BE2C (cell line): Measurements from ENCODE around the gene JAG2.

Experiments used
- DNase-seq: peaks from one replicate; pipeline ENCODE4 v3.0.0-alpha.2; 2020
- H3K27me3 ChIP-seq: fragments of 250-450 bp; sonication (Bioruptor Pico); 2 replicates; pipeline ENCODE4 v1.5.1; 2020; ENCODE audit warnings: mild to moderate bottlenecking
- H3K36me3 ChIP-seq: fragments of 250-450 bp; sonication (Bioruptor Pico); 2 replicates; pipeline ENCODE4 v1.5.1; 2020; ENCODE audit warnings: mild to moderate bottlenecking
- H3K4me1 ChIP-seq: fragments of 250-450 bp; sonication (Bioruptor Pico); 2 replicates; pipeline ENCODE4 v1.5.1; 2020
- H3K4me3 ChIP-seq: 2 replicates; pipeline ENCODE4 v1.5.1; 2011; ENCODE audit warnings: low read depth, low read length
- H3K9me3 ChIP-seq: fragments of 250-450 bp; sonication (Bioruptor Pico); 2 replicates; pipeline ENCODE4 v1.5.1; 2020
- CTCF ChIP-seq: IDR thresholded peaks from 2 replicates; pipeline ENCODE4 v1.5.1; 2012; ENCODE audit warnings: mild to moderate bottlenecking, low read depth, low read length

JAG2 gene

GRCh38 chr14:105135700-105136395 lies 32.7 kb downstream of the JAG2 start:
- Histone ChIP-seq H3K36me3 (no peaks in the 10 kb centered on the region), H3K27me3 (peaks cover 10% of the 10 kb centered on the region; the same call in 1 of the 2 replicates), H3K4me1 (no peaks in the 10 kb centered on the region), H3K9me3 (no peaks in the 10 kb centered on the region; the same call in 1 of the 2 replicates), H3K4me3 (no peak overlapping the region)
- TF ChIP-seq CTCF = no peak
- DNase-seq = no peak

- no peaks in the 10 kb centered on the region for H3K4me1 ChIP-seq
- no peak for DNase-seq
- no peak for TF ChIP-seq CTCF
- H3K36me3 ChIP-seq = no peaks in the 10 kb centered on the region
- H3K27me3 ChIP-seq = peaks cover 10% of the 10 kb centered on the region
- H3K4me3 ChIP-seq = no peak overlapping the region
- H3K9me3 ChIP-seq = no peaks in the 10 kb centered on the region; the same call in 1 of the 2 replicates
Observed at GRCh38 chr14:105132921-105133654, 35.5 kb downstream of the JAG2 start.

GRCh38 chr14:105131241-105131640 lies 37.3 kb downstream of the JAG2 start:
- Histone ChIP-seq H3K9me3 (no peaks in the 10 kb centered on the region; the same call in 1 of the 2 replicates), H3K27me3 (peaks cover 19% of the 10 kb centered on the region), H3K36me3 (no peaks in the 10 kb centered on the region), H3K4me3 (no peak overlapping the region), H3K4me1 (no peaks in the 10 kb centered on the region)
- no peak for TF ChIP-seq CTCF
- no peak for DNase-seq

- no peak for DNase-seq
- Histone ChIP-seq H3K36me3 (no peaks in the 10 kb centered on the region), H3K9me3 (no peaks in the 10 kb centered on the region; the same call in 1 of the 2 replicates), H3K4me3 (no peak overlapping the region), H3K4me1 (no peaks in the 10 kb centered on the region), H3K27me3 (peaks cover 29% of the 10 kb centered on the region)
- no peak for TF ChIP-seq CTCF
Observed at GRCh38 chr14:105128059-105128458, 40.5 kb downstream of the JAG2 start.

- H3K36me3 ChIP-seq = no peaks in the 10 kb centered on the region
- no peak for TF ChIP-seq CTCF
- H3K4me1 ChIP-seq = no peaks in the 10 kb centered on the region
- no peak overlapping the region for H3K4me3 ChIP-seq
- no peak for DNase-seq
- H3K27me3 ChIP-seq = peaks cover 26% of the 10 kb centered on the region
- H3K9me3 ChIP-seq = peaks cover 4% of the 10 kb centered on the region; the same call in 1 of the 2 replicates
Observed at GRCh38 chr14:105126981-105127329, 41.6 kb downstream of the JAG2 start.
